ENCODE data around the gene C16orf96.

Gene C16orf96

GRCh38 chr16:4641306-4641687 lies 85.2 kb downstream of the C16orf96 start:
- no peak for DNase-seq (ENCODE audit: extremely low read depth, low read depth)
- no peak for TF ChIP-seq CTCF (IDR thresholded peaks at IDR 0.05; ENCODE audit: low read depth, low read length)

GRCh38 chr16:4641895-4642294 lies 85.8 kb downstream of the C16orf96 start:
- TF ChIP-seq CTCF (IDR thresholded peaks at IDR 0.05; ENCODE audit: low read depth, low read length), result no peak
- no peak for DNase-seq (ENCODE audit: extremely low read depth, low read depth)

- DNase-seq (ENCODE audit: extremely low read depth, low read depth), result no peak
- TF ChIP-seq CTCF (IDR thresholded peaks at IDR 0.05; ENCODE audit: low read depth, low read length), result no peak
Measured at GRCh38 chr16:4646773-4647643, 90.9 kb downstream of the C16orf96 start.

GRCh38 chr16:4647644-4647980 lies 91.5 kb downstream of the C16orf96 start:
- DNase-seq (ENCODE audit: extremely low read depth, low read depth), result no peak
- TF ChIP-seq CTCF (IDR thresholded peaks at IDR 0.05; ENCODE audit: low read depth, low read length), result no peak

- no peak for DNase-seq (ENCODE audit: extremely low read depth, low read depth)
- no peak for TF ChIP-seq CTCF (IDR thresholded peaks at IDR 0.05; ENCODE audit: low read depth, low read length)
Measured at GRCh38 chr16:4648917-4649316, 92.8 kb downstream of the C16orf96 start.

- no peak for DNase-seq (ENCODE audit: extremely low read depth, low read depth)
- TF ChIP-seq CTCF (IDR thresholded peaks at IDR 0.05; ENCODE audit: low read depth, low read length), result no peak
Measured at GRCh38 chr16:4649744-4650442, 93.8 kb downstream of the C16orf96 start.

Data from AG09319 (cell line).